A673 (cell line): Measurements from ENCODE around the gene UCP2.

Experiments used
- EZH2 ChIP-seq: fragments of 200-600 bp; sonication (generic); IDR thresholded peaks from 2 replicates; pipeline ENCODE4 v1.6.1; 2017; ENCODE audit warnings: borderline replicate concordance, low read depth, mild to moderate bottlenecking, mixed read lengths, antibody characterized with exemption, low read length; ENCODE audit not compliant: poor library complexity, severe bottlenecking
- TF ChIP-seq, protein P1 (sequence below): fragments of 300-800, 200-600 bp; sonication (generic); conservative IDR thresholded peaks from 2 replicates; pipeline ENCODE4 v1.5.1; 2017; ENCODE audit warnings: low read depth, mild to moderate bottlenecking, antibody characterized with exemption, low read length, moderate library complexity, mixed read lengths

DNA sequence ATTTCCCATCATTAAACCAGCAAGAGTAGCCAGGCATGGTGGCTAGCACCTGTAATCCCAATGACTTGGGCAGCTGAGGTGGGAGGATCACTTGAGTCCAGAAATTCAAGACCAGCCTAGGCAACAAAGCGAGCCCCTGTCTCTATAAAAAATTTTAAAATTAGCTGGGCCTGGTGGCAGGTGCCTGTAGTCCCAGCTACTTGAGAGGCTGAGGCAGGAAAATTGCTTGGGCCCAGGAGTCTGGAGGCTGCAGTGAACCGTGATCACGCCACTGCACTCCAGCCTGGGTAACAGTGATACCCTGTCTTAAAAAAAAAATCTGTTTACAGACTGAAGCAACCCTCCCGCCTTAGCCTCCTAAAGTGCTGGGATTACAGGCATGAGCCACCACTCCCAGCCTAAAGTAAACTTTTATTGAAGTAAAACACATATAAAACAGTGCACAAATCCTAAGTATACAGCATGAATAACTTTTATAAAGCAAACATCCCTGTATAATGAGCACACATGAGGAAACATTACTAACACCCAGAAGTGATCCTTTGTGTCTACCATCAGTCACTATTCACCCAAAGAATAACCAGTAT lies 13.6 kb upstream of the UCP2 start:
- TF ChIP-seq, protein P1, sequence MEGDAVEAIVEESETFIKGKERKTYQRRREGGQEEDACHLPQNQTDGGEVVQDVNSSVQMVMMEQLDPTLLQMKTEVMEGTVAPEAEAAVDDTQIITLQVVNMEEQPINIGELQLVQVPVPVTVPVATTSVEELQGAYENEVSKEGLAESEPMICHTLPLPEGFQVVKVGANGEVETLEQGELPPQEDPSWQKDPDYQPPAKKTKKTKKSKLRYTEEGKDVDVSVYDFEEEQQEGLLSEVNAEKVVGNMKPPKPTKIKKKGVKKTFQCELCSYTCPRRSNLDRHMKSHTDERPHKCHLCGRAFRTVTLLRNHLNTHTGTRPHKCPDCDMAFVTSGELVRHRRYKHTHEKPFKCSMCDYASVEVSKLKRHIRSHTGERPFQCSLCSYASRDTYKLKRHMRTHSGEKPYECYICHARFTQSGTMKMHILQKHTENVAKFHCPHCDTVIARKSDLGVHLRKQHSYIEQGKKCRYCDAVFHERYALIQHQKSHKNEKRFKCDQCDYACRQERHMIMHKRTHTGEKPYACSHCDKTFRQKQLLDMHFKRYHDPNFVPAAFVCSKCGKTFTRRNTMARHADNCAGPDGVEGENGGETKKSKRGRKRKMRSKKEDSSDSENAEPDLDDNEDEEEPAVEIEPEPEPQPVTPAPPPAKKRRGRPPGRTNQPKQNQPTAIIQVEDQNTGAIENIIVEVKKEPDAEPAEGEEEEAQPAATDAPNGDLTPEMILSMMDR: no peak
- TF ChIP-seq EZH2: no peak
